Breast epithelium (tissue), 3 donors: Measurements from ENCODE around the gene C1orf53.

Source experiments
- CTCF ChIP-seq, 3 donors: fragments of 450-650 bp; IDR thresholded peaks; one replicate each; pipeline ENCODE4 v1.5.1; 2016 to 2017; ENCODE audit warnings: antibody characterized with exemption in 3 of 3, mild to moderate bottlenecking in 3 of 3, moderate library complexity in 3 of 3
- POLR2AphosphoS5 ChIP-seq, 3 donors: sonication (generic); formaldehyde crosslinking; IDR thresholded peaks; one replicate each; pipeline ENCODE4 v1.6.1; 2017; ENCODE audit warnings: antibody characterized with exemption in 3 of 3

DNA sequence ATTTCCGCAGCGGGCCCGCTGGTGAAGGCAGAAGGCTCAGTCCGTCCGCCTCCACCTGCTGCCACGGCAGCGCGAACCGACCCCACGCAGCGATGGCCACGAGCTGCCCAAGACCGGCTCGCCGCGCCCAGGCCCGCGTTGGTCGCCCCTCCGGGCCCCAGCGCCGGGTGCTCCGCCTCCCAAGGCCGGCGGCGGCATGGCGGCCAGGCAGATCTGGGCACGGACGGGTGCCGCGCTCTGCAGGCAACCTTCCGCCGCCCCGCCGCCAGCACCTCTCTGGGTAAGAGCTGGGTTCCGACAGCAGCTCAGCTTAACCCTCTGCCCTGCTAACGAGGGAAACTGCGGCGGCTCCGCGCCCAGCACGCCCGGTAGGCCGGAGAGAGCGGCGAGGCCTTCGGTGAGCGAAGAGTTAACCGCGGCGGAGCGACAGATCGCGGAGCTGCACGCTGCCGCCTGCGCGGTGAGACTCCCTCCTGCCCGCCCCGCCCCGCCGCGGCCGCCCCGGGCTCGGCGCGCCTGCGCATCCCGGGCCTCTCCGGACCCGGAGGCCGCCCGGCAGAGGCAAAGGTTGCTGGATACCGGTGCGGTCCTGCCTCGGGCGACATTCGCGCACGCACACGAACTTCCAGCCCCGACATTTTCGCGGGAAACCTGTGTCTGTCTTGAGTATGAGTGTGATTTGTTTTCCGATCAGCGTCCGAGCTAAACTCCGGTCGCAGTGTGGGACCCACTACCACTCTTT lies at the start of gene C1orf53:
- TF ChIP-seq CTCF (IDR thresholded peaks at IDR 0.05) (no peak), POLR2AphosphoS5 (IDR thresholded peaks at IDR 0.05) (peak in 2 of 3 donors; percentile 22 to 33)
